Measurements from ENCODE around the gene L3MBTL4.

DNA sequence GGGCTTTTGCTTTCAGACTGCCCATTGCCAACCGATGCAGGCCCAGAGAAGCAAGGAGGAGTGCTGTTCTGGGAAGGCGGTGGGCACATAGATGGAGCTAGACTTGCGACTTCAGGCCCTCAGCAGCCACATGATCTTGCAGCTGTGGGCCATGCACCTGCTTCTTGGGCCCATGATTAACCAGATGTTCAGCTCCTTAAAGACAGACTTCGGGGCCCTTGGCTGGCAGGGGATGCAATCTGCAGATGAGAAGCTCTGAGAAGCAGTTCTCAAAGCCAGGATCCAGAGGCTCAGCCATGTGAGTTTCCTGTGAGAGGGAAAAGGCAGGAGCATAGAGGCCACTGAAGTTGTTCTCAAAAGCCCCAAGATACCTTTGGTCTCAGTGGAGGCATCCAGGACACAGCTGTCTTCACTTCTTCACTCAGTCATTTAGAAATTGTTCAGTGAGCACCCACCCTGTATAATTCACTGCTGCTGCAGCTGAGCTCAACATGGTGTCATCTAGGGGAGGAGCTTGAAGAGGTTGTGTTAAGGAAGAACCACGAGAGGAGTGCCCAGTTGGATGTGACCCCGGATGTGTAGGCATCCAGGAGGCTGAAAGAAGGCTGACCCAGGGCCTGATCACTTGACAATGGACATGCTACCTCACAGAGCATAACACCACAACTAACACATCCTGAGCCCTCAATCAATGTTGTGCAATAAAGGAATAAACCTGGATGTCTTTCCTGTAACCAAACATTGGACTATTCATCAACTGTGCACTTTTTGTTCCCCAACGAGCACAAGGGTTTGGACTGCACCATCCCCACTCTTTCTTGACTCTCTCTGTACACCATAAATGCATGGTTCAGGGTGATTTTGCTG lies 474.7 kb downstream of the L3MBTL4 start:
- TF ChIP-seq, protein P1, sequence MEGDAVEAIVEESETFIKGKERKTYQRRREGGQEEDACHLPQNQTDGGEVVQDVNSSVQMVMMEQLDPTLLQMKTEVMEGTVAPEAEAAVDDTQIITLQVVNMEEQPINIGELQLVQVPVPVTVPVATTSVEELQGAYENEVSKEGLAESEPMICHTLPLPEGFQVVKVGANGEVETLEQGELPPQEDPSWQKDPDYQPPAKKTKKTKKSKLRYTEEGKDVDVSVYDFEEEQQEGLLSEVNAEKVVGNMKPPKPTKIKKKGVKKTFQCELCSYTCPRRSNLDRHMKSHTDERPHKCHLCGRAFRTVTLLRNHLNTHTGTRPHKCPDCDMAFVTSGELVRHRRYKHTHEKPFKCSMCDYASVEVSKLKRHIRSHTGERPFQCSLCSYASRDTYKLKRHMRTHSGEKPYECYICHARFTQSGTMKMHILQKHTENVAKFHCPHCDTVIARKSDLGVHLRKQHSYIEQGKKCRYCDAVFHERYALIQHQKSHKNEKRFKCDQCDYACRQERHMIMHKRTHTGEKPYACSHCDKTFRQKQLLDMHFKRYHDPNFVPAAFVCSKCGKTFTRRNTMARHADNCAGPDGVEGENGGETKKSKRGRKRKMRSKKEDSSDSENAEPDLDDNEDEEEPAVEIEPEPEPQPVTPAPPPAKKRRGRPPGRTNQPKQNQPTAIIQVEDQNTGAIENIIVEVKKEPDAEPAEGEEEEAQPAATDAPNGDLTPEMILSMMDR (IDR thresholded peaks at IDR 0.05): no peak
- no peak for TF ChIP-seq POLR2A (IDR thresholded peaks at IDR 0.05)

All from heart left ventricle (tissue), 13 donors.